Measurements from ENCODE around the gene ZDHHC21.
"Not testable (repeated sequence)": the region's sequence is repeated elsewhere in the genome, so short reads cannot be mapped to it uniquely, and the experiment has no call there.

The ZDHHC21 gene, protein sequence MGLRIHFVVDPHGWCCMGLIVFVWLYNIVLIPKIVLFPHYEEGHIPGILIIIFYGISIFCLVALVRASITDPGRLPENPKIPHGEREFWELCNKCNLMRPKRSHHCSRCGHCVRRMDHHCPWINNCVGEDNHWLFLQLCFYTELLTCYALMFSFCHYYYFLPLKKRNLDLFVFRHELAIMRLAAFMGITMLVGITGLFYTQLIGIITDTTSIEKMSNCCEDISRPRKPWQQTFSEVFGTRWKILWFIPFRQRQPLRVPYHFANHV

DNA sequence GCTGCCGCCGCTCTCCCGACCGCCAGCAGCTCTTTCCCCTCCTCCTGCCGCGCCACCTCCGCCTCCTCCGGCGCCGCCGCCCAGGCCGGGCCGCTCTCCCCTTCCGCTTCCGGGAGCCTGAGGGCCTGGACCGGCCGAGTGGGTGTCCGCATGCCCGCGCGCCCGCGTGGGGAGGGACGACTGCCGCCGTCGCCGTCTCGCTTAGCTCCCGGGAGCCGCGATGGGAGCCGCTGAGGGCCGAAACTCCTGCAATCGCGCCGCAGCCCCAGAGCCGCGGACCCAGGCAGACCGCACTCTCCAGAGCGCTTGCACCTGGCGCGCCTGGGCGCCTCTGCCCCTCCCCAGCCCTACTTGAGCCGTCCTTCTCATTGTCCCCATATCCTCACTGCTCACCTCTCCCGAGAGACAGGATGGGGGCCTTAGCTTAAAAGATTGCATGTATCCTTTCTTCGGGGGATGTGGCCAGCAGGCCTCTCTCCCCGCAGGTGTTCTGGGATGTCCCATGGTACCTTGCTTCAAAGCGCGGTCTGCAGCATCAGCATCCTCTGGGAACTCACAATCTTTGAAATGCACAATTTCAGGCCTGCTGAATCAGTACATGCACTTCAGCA is at the start of gene ZDHHC21:
Gene ZDHHC21, minus strand, starts transcription at position 182 of the 611 bp plus-strand sequence. CDS start 19,092 bp downstream, outside the sequence.
- no peak for FAIRE-seq

DNA sequence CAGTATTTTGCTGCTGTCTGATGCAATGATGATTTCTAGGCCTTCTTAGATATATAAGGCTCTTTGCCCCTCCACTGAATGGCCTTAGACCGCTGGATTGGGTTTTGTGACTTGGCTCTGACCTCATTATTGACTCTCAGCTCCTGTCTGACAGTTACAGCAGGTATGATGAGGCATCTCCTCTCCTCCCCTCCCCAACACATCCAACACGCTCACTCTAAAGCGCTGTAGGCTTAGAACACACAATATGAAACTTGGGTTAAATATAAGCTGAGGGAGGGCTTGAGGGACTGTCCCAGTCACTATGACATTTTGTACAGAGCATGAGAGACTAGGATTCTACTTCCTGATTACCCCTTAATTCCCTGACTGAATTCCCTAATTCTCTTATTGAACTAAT is 48.1 kb upstream of the ZDHHC21 start:
- no peak for FAIRE-seq

DNA sequence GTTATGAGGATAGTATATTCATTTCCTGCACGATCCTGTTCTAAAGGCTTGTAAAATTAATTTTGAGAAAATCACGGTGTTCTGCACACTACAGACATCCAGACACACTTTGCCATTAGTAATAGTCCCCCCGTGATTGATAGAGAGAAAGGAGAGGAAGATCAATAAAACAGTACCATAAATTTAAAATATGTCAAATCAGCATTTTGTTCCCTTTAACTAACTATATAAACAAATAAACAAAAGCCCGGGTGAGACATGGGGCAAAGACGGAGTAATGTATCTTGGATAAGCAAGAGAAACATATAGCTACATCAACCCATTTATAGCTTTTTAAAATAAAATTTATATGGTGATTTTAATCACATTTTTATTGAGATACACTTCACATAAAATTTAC is 39.9 kb upstream of the ZDHHC21 start:
- no peak for FAIRE-seq

DNA sequence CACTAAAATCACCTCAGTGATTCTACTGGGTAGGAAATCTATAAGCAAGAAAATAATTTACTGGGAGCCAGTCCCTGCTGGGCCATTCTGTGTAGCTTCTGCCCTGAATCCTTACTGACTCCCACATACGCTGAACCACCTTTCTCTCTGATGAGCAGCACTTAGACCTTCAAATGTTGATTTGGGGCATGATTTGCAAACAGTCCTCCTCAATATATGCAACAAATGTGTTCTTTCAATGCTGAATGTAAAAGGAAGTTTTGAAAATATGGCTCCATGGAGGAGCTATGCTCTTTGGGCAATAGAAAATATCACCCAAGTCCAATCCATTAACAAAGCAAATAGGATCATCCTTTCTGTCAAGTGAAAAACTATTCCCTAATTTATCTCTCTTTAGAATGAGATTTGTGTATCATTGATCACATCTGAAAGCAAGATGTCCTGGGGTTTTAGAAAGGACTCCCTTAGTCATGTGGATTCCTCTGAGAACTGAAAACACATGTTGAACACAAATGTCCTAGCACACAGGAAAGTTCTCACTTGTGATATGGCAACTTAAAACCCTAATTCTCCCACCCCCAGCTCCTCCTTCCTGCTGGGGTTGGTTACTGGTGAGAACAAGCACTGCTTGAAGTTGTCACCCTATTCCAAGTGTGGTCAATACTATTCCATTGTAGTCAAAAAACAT is 38.2 kb upstream of the ZDHHC21 start:
- FAIRE-seq: no peak

DNA sequence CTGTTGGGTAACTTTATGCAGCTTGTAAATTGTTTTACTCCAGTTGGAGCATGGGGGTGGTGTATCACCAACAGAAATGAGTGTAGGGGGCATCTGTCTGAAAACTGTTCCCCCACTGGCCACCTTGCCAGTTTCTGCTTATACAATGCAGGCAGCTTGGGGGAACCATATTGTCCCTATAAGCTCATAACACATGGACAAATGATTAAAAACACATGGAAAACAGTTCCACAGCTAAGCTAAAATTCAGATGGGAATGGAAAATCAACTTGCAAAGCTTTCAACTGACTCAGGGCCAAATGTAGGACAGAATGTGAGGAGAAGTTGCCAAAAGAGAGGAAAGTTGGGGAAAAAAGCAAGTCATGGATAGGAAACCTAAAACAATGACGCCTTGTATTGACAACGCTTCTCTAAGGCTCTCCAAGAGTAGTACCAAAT is 37.2 kb upstream of the ZDHHC21 start:
- no peak for FAIRE-seq

DNA sequence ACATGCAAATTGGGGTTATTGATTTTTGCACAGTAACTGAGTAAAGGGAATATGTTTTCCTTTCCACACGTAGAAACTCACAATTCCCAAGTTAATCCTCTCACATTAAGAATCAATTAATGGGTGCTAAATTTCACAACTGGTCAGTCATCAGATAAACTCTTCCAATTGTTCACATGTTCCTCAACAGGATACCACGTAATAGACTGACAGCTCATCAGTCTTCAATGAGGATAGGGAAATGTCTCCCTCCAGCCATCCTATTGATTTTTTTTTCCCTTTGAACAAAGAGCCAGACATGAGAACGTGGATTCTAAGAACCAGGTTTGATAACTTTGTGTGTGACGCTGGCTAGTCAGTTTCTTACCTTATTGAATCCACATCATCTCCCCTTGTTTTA is 30.1 kb upstream of the ZDHHC21 start:
- no peak for FAIRE-seq

DNA sequence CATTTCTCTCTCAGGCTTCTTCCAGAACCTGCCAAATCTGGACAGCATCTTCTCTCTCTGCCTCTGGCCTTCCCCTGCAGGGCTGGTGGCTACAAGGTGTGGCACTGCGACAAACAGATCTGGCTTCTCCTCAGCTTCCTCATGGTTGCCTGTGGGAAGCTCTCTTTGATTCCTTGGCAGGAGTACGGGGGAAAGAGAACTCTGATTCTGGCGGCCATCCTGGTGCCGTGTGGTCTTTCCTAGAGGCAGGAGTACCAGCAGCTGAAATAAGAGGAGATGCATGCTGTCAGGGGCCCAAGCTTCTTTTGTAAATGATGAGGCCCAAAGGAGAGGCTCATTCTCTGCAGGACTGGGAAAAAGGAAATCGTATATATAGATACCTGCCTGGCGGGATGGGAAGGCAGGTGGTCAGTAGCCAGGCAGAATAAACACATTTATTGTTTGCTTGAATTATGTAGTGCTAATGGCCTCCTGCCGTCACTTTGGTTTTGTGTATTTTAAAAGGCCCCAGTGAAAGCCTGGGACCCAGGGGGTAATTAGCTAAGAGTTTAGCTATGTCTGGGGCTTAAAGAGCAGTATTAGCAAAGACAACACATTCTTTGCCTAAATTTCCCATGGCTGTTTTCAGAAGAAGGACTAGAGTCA is 29.3 kb upstream of the ZDHHC21 start, which contains the start of gene CER1:
Gene CER1, minus strand, starts transcription at position 343 of the 645 bp plus-strand sequence. Its CDS starts 61 bp downstream, at position 282.
- no peak for FAIRE-seq

DNA sequence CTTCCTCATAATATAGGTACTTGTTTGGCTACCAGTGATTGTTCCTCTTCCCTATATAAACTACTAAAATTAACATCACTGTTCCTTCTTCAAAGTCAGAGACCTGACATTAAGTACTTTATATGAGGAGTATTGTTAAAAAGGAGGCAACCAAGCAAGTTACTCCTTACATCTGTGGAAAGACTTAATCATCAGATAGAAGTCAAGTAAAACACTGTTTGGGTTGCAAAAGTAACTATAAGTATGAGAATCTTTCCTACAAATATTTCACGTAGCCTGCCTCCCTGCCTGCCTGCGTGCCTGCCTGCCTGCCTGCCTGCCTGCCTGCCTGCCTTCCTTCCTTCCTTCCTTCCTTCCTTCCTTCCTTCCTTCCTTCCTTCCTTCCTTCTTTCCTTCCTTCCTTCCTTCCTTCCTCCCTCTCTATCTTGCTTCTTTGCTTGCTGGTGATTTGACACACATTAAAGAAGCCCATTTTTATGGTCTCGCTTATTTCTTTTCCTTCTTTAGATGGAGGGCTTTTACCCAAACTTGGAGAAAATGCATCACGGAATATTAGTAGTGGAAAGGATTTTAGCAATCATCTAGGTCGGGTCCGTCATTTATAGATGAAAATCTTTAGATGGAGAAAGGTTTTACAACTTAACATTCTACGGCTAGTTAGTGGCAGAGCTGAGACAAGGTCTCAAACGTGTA is 26.1 kb upstream of the ZDHHC21 start:
- no peak for FAIRE-seq

DNA sequence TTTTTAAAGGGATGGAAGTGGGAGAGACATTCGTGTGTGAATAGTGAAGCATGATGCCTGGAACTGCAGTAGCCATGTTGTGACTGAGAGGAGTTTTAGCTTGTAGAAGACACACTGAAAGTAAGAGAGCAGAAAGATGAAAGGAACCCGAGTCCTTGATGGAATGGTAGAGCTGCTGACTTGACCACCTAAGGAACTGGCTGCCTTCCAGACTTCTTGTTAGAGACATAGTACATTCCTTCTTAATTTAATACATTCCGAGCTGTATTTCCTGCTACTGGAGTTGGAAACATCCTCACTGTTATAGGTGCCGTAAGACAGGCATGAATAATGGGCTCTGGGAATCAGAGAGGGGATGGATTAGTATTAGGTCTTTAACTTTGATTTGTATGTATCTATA is 21.9 kb upstream of the ZDHHC21 start:
- no peak for FAIRE-seq

DNA sequence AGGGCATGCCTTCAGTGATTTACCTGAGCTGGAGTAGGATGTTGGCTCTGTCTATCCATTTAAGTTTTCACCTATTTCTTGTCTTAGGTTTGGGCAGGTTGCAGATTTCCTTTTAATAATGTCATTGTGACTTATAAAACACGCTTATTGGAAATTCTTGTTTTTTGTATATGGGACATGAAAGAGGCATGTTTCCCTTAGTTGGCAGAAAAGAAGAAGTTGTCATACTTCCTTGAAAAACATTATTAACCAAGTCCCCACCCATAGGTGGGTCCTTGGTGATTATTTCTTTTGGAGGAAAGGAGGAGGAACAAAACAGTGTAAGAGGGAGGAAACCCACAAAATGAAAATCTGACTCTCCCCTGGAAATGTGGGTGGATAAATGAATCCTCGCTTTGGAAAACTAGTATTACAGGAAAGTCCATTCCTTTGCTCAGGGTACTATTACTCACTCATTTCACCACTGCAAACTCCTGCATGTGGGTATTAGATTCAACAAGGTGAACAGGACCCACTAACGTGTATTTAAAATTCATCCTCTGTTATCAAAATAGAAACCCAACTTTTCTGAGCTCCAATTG is 20.0 kb upstream of the ZDHHC21 start:
- no peak for FAIRE-seq

DNA sequence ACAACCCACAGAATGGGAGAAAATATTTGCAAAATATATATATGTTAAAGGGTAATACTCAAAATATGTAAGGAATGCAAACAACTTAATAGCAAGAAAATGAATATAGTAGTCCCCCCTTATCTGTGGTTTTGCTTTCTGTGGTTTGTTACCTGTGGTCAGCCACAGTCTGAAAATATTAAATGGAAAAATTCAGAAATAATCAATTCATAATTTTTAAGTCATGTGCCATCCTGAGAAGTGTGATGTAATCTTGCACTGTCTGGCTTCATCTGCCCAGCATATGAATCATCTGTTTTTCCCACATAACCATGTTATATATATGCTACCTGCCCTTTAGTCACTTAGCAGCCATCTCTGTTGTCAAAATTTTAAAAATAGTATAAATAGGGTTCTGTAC is 17.6 kb upstream of the ZDHHC21 start:
- no peak for FAIRE-seq

DNA sequence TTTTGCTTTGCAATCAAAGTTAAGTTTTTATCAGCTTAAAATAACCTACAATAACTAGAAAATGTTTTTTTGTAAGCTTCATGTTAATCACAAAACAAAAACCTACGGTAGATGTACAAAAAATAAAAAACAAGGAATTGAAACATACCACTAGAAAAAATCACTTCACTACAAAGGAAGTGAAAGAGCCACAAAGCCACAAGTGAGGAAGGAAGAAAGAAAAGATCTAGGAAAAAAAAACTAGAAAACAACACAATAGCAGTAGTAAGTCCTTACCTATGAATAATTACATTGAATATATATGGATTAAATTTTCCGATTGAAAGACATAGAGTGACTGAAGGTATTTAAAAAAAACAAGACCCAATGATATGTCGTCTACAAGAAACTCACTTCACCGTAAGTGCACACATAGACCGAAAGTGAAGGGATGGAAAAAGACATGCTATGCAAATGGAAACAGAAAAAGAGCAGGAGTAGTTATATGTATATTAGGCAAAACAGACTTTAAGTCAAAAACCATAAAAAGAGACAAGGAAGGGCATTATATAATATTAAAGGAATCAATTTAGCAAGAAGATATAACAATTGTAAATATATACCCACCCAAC is 13.4 kb upstream of the ZDHHC21 start:
- no peak for FAIRE-seq

DNA sequence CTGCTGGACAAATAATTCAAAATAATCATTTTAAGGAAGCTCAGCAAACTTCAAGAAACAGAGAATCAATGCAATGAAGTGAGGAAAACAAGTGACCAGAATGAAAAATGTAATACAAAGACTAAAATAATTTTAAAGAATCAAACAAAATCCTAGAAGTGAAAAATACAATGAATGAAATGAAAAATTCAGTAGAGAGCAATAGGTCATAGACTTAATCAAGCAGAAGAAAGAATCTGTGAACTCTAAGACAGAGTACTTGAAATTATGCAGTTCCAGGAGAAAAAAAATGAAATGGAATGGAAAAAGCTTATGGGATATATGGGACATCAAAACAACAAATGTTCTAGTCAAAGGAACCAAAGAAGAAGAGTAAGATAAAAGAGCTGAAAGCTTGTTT is 11.8 kb upstream of the ZDHHC21 start:
- no peak for FAIRE-seq

DNA sequence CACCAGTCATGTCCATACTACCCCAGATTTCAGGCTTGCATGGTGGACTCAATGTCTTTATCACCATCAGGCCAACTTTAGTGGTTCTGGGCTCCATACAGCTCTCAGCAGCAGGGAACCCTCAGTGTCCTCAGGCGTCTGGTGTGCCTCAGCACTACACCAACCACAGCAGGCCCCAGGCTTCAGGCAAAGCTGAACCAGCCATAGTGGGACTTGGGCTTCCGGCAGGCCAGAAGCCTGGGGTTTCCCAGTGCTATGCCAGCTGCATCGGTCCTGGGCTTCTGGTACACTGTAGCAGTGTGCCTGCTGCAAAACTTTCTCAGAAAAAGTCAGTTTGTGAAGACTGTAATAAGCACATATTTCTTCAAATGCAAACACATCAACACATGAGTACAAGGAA is 11.0 kb upstream of the ZDHHC21 start:
- no peak for FAIRE-seq

DNA sequence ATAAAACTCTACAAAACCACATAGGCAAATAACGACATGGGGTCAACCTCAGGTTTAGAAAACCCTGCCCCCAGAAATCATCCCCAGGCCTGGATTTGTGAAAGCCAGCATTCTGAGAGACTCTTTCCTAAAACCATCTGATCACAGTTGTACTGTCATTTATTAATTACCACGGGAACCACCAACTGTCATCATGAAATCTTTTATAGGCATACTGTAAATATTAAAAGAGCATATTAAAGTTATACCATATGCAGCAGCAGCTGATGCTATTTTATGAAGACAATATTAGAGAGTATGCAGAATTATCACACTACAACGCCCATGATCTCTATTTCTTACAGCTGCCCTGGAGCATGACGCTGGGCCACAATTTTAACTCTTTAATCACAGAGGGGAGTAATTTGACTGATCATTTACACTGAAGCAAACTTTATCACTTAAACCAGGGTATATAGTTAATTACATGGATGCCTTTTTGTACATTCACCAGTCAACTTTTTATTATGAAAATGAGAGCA is 9.0 kb upstream of the ZDHHC21 start:
- no peak for FAIRE-seq

DNA sequence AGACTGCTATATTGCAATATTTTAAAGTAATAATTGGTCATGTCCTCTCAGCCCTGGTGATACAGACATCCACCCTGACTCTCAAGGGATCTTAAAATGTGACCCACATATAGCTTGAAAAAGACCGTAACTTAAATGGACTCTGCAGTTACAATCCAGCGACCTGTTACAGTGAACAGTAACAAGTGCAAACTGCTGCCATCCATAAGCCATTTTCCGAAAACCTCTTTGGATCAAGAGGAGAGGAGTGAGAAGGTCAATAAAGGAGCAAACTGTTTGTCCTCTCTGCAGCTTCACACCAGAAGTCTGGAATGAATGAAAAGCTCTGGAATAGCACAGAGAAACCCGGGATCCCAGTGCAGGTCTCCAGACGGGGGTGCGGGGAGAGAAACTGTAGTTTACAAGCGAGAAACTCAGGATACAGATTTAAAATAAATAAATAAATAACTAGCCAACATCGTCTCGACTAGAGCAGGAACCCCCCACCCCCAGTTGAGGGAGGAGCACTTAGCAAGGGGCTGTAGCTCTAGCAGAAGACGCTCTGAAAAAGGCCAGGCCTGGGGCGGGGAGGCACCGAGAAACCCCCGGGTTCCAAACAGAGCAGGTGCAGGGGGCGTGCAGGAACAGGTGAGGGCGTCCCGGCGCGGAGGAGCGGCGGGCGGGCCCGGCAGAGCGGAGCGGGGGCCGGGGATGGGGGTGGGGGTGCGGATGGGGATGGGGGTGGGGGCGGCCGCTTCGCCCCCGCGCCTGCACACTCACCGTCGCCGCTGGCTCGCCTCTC is 572 bp downstream of the ZDHHC21 start:
- no peak for FAIRE-seq

DNA sequence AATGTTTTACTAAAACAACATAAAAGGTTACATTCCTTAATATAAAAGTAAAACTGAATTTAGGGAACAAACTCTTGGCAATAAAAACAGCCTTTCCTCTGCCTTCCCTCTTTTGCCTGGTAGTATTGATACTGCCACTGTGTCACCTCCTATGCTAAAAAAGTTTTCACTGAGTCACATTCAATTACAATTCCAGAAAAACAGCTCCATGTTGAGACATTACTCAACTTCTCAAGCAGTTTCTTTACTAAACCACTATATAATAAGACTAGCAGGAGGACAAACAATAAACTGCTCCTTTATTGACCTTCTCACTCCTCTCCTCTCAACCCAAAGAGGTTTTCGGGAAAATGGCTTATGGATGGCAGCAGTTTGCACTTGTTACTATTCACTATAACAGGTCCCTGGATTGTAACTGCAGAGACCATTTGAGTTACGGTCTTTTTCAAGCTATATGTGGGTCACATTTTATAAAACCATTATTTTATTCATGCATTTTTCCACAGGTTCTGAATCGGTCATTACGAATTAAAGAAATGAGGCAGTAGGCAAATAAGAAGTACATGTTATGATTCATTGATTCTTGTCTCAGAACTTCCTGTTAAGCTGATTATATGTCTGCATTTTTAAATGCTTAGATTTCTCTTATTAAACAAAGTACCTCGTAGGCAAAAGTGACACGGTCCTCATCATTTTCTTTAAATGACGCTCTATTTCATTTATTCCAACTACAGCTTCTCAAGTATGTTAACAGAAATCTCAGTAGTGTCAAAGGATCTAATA is 2.1 kb downstream of the ZDHHC21 start:
- no peak for FAIRE-seq

DNA sequence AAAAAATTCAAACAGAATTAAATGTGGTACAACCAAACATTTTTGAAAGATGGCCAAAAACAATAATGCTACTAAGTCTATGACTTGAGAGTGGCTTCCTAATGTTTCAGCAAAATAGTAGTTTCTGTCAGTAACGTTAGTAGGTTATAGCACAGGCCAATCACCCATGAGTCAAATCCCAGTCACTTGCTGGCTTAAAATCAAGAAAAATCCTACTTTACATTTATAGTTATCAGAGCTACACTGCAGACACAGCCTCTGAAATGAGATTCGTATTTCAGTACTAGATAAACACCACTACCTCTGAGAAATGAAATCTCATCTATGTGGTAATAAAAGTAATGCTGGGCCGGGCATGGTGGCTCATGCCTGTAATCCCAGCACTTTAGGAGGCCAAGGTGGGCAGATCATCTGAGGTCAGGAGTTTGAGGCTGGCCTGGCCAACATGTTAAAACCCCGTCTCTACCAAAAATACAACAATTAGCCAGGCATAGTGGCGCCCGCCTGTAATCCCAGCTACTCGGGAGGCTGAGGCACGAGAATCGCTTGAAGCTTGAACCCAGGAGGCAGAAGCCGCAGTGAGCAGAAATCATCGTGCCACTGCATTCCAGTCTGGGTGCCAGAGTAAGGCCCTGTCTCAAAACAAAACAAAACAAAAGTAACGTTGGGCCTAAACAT is 6.1 kb downstream of the ZDHHC21 start:
- no peak for FAIRE-seq

DNA sequence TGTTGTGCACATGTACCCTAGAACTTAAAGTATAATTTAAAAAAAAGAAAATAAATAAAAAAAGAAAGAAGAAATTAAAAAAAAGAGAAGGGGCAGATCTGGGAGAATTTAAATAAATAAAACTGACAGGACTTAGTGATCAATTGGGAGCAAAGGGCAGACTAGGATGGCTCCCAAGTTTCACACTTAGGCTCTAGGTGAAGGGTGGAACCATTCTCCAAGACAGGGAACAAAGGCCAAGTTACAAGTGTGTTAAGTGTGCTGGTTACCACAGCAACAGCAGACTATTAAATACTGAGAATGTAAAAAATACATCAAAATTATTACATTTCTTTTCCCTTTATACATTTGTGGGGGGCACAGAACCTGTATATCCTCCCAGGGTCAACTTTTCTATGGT is 7.1 kb downstream of the ZDHHC21 start:
- FAIRE-seq: no peak

DNA sequence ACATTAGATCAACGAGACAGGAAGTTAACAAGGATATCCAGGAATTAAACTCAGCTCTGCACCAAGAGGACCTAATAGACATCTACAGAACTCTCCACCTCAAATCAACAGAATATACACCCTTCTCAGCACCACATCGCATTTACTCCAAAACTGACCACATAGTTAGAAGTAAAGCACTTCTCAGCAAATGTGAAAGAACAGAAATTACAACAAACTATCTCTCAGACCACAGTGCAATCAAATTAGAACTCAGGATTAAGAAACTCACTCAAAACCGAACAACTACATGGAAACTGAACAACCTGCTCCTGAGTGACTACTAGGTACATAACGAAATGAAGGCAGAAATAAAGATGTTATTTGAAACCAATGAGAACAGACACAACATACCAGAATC is 10.6 kb downstream of the ZDHHC21 start:
- FAIRE-seq: not testable (repeated sequence)

All from TTC549 (cell line).